ENCODE data around the gene UTS2B.

Gene UTS2B

GRCh38 chr3:191362037-191362436, 31.7 kb upstream of the UTS2B start:
- TF ChIP-seq ZNF174 (tag by site-specific recombination; IDR thresholded peaks at IDR 0.05) (no peak), ZNF311 (tag by site-specific recombination; IDR thresholded peaks at IDR 0.05; ENCODE audit: borderline replicate concordance) (no peak), ZNF529 (tag by site-specific recombination; IDR thresholded peaks at IDR 0.05; ENCODE audit: insufficient replicate concordance) (no peak), ZNF423 (tag by site-specific recombination; IDR thresholded peaks at IDR 0.05) (no peak), ZNF221 (tag by site-specific recombination; IDR thresholded peaks at IDR 0.05; ENCODE audit: borderline replicate concordance) (no peak), SP7 (tag by site-specific recombination; IDR thresholded peaks at IDR 0.05) (no peak), ZNF112 (tag by site-specific recombination; IDR thresholded peaks at IDR 0.05) (no peak), ZNF623 (tag by site-specific recombination; IDR thresholded peaks at IDR 0.05) (no peak)
- TF ChIP-seq, protein P1, sequence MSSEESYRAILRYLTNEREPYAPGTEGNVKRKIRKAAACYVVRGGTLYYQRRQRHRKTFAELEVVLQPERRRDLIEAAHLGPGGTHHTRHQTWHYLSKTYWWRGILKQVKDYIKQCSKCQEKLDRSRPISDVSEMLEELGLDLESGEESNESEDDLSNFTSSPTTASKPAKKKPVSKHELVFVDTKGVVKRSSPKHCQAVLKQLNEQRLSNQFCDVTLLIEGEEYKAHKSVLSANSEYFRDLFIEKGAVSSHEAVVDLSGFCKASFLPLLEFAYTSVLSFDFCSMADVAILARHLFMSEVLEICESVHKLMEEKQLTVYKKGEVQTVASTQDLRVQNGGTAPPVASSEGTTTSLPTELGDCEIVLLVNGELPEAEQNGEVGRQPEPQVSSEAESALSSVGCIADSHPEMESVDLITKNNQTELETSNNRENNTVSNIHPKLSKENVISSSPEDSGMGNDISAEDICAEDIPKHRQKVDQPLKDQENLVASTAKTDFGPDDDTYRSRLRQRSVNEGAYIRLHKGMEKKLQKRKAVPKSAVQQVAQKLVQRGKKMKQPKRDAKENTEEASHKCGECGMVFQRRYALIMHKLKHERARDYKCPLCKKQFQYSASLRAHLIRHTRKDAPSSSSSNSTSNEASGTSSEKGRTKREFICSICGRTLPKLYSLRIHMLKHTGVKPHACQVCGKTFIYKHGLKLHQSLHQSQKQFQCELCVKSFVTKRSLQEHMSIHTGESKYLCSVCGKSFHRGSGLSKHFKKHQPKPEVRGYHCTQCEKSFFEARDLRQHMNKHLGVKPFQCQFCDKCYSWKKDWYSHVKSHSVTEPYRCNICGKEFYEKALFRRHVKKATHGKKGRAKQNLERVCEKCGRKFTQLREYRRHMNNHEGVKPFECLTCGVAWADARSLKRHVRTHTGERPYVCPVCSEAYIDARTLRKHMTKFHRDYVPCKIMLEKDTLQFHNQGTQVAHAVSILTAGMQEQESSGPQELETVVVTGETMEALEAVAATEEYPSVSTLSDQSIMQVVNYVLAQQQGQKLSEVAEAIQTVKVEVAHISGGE (tag by site-specific recombination; conservative IDR thresholded peaks at IDR 0.05; ENCODE audit: low read depth) = no peak
- TF ChIP-seq, protein P2, sequence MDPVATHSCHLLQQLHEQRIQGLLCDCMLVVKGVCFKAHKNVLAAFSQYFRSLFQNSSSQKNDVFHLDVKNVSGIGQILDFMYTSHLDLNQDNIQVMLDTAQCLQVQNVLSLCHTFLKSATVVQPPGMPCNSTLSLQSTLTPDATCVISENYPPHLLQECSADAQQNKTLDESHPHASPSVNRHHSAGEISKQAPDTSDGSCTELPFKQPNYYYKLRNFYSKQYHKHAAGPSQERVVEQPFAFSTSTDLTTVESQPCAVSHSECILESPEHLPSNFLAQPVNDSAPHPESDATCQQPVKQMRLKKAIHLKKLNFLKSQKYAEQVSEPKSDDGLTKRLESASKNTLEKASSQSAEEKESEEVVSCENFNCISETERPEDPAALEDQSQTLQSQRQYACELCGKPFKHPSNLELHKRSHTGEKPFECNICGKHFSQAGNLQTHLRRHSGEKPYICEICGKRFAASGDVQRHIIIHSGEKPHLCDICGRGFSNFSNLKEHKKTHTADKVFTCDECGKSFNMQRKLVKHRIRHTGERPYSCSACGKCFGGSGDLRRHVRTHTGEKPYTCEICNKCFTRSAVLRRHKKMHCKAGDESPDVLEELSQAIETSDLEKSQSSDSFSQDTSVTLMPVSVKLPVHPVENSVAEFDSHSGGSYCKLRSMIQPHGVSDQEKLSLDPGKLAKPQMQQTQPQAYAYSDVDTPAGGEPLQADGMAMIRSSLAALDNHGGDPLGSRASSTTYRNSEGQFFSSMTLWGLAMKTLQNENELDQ (tag by site-specific recombination; IDR thresholded peaks at IDR 0.05; ENCODE audit: low read depth) = no peak
- POLR2A ChIA-PET = no interaction called here
- Histone ChIP-seq H3K9me3 (ENCODE audit: control insufficient read depth, insufficient read depth, low read depth, low read length) (no peaks in the 10 kb centered on the region), H3K4me3 (ENCODE audit: low read depth, low read length) (no peak overlapping the region), H3K4me1 (ENCODE audit: control insufficient read depth, insufficient read depth, low read length) (peaks cover 14% of the 10 kb centered on the region), H3K36me3 (ENCODE audit: control insufficient read depth in 2 of 2, insufficient read depth in 1 of 2, low read length in 2 of 2) (peaks cover 5 to 42% of the 10 kb centered on the region in 2 experiments; a peak in 2 of 3 replicates), H3K27ac (ENCODE audit: extremely low read depth, low read depth, low read length) (no peak overlapping the region)
- CTCF ChIA-PET = no interaction called here

- POLR2A ChIA-PET = no interaction called here
- no peaks in the 10 kb centered on the region for H3K9me3 ChIP-seq (ENCODE audit: control insufficient read depth, insufficient read depth, low read depth, low read length)
- H3K27ac ChIP-seq (ENCODE audit: extremely low read depth, low read depth, low read length) = no peak overlapping the region
- peaks cover 19% of the 10 kb centered on the region for H3K4me1 ChIP-seq (ENCODE audit: control insufficient read depth, insufficient read depth, low read length)
- TF ChIP-seq REPIN1 (tag by site-specific recombination; IDR thresholded peaks at IDR 0.05; ENCODE audit: low read depth) = no peak
- TF ChIP-seq ZNF366 (tag by site-specific recombination; conservative IDR thresholded peaks at IDR 0.05) = peak; percentile 68
- no peak for TF ChIP-seq ZNF266 (tag by site-specific recombination; IDR thresholded peaks at IDR 0.05; ENCODE audit: low read depth)
- no peak for TF ChIP-seq EGR2 (tag by site-specific recombination; IDR thresholded peaks at IDR 0.05; ENCODE audit: low read depth)
- no peak for TF ChIP-seq GLI4 (tag by site-specific recombination; IDR thresholded peaks at IDR 0.05)
- 0 out of 2 replicates have a peak, but pooled peaks have one; percentile 45 for TF ChIP-seq ZFP37 (tag by site-specific recombination; IDR thresholded peaks at IDR 0.05)
- peak; percentile 79 for TF ChIP-seq ZNF629 (tag by site-specific recombination; IDR thresholded peaks at IDR 0.05)
- TF ChIP-seq ZNF157 (tag by site-specific recombination; IDR thresholded peaks at IDR 0.05) = no peak
- TF ChIP-seq ZBTB17 (tag by site-specific recombination; IDR thresholded peaks at IDR 0.05) = peak; percentile 19; the same call in 1 of the 2 replicates
- 0 out of 2 replicates have a peak, but pooled peaks have one; percentile 35 for TF ChIP-seq SP7 (tag by site-specific recombination; IDR thresholded peaks at IDR 0.05)
- CTCF ChIA-PET = no interaction called here
- no peak overlapping the region for H3K4me3 ChIP-seq (ENCODE audit: low read depth, low read length)
- H3K36me3 ChIP-seq (ENCODE audit: control insufficient read depth in 2 of 2, insufficient read depth in 1 of 2, low read length in 2 of 2) = peaks cover 5 to 42% of the 10 kb centered on the region in 2 experiments; a peak in 2 of 3 replicates
Observed at GRCh38 chr3:191361456-191361855, 31.1 kb upstream of the UTS2B start.

All from HEK293 (cell line).